Measurements from ENCODE around the gene NRXN3. TPM values are rescaled to one million over a fixed set of nuclear protein-coding genes. Genes with fewer than 3 reads are reported as not detected.

Gene NRXN3
- total RNA-seq, 1 experiment from 2014 or later = not detected

DNA sequence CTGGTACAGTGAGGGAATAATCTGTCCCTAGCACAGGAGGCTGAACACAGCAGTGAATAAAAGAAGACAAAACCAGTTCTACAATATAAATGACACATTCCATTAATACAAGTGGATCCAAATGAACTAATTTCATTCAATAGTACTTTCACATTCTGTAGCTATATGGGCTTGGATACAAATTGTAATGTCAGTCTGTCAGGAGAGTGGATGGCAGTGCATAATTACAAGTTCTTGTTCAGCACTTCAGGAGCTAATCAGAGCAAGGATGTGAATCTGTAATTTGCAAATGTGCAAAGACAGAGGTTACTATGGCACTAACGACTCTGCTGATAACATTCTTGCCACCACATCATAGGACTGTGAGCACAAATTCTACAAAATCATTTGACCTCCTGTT, 1343.3 kb downstream of the NRXN3 start:
- ChIA-PET RAD21 (ENCODE audit: low non-redundant PET in 1 of 2, low total read pairs in 2 of 2, uncharacterized antibody in 2 of 2, unreplicated experiment in 2 of 2) (no interaction called here), CTCF (no interaction called here), POLR2A (no interaction called here)
- Histone ChIP-seq H3K9me2 (ENCODE audit: insufficient read depth) (no peaks in the 10 kb centered on the region), H4K20me1 (ENCODE audit: insufficient read depth) (no peaks in the 10 kb centered on the region), H3K9me3 (ENCODE audit: control insufficient read depth in 1 of 2, insufficient read depth in 1 of 2, low read depth in 1 of 2, low read length in 2 of 2) (peaks cover 0 to 16% of the 10 kb centered on the region in 2 experiments; a peak in 2 of 4 replicates), H2AFZ (ENCODE audit: low read depth, low read length, poor library complexity, severe bottlenecking) (no peak overlapping the region), H3K9ac (ENCODE audit: low read length) (no peak overlapping the region), H3K27ac (ENCODE audit: low read depth, low read length) (no peak overlapping the region), H3K79me2 (ENCODE audit: insufficient read depth, low read length) (no peaks in the 10 kb centered on the region), H3K4me1 (ENCODE audit: control insufficient read depth in 1 of 2, insufficient read depth in 2 of 2, low read length in 2 of 2) (no peaks in the 10 kb centered on the region), H3K4me3 (replicated peaks in 1 of 2; ENCODE audit: low read depth in 1 of 2, low read length in 2 of 2) (no peak overlapping the region), H3K36me3 (ENCODE audit: control insufficient read depth in 1 of 2, insufficient read depth in 2 of 2, low read length in 2 of 2) (no peaks in the 10 kb centered on the region), H3K4me2 (ENCODE audit: low read length) (no peak overlapping the region), H3K27me3 (ENCODE audit: insufficient read depth, low read length) (no peaks in the 10 kb centered on the region)
- TF ChIP-seq TCF7L2 (IDR thresholded peaks at IDR 0.05; ENCODE audit: borderline replicate concordance, extremely low read depth, insufficient read depth, insufficient read length) = no peak
- no peak for TF ChIP-seq ELF1 (IDR thresholded peaks at IDR 0.05; ENCODE audit: borderline replicate concordance, low read depth)
- no peak for TF ChIP-seq ZNF274 (IDR thresholded peaks at IDR 0.05; ENCODE audit: low read depth, low read length)
- TF ChIP-seq SP1 (IDR thresholded peaks at IDR 0.05; ENCODE audit: low read depth) = no peak
- TF ChIP-seq RAD21 (IDR thresholded peaks at IDR 0.05; ENCODE audit: low read depth) = no peak
- TF ChIP-seq JUND (IDR thresholded peaks at IDR 0.05) = no peak
- TF ChIP-seq POLR2A (IDR thresholded peaks at IDR 0.05; ENCODE audit: borderline replicate concordance, extremely low read depth, insufficient read depth, insufficient read length) = no peak
- TF ChIP-seq EGR1 (IDR thresholded peaks at IDR 0.05; ENCODE audit: low read depth) = no peak
- TF ChIP-seq, protein P1, sequence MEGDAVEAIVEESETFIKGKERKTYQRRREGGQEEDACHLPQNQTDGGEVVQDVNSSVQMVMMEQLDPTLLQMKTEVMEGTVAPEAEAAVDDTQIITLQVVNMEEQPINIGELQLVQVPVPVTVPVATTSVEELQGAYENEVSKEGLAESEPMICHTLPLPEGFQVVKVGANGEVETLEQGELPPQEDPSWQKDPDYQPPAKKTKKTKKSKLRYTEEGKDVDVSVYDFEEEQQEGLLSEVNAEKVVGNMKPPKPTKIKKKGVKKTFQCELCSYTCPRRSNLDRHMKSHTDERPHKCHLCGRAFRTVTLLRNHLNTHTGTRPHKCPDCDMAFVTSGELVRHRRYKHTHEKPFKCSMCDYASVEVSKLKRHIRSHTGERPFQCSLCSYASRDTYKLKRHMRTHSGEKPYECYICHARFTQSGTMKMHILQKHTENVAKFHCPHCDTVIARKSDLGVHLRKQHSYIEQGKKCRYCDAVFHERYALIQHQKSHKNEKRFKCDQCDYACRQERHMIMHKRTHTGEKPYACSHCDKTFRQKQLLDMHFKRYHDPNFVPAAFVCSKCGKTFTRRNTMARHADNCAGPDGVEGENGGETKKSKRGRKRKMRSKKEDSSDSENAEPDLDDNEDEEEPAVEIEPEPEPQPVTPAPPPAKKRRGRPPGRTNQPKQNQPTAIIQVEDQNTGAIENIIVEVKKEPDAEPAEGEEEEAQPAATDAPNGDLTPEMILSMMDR (IDR thresholded peaks at IDR 0.05 in 2 of 3, conservative IDR thresholded peaks at IDR 0.05 in 1 of 3; ENCODE audit: borderline replicate concordance in 1 of 3, insufficient read depth in 1 of 3, low read depth in 2 of 3, low read length in 2 of 3) = no peak
- TF ChIP-seq ZFX (IDR thresholded peaks at IDR 0.05) = no peak
- no peak for TF ChIP-seq EZH2phosphoT487 (IDR thresholded peaks at IDR 0.05; ENCODE audit: borderline replicate concordance)
- no peak for TF ChIP-seq SIN3A (IDR thresholded peaks at IDR 0.05; ENCODE audit: low read depth)
- TF ChIP-seq, protein P2, sequence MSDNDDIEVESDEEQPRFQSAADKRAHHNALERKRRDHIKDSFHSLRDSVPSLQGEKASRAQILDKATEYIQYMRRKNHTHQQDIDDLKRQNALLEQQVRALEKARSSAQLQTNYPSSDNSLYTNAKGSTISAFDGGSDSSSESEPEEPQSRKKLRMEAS (IDR thresholded peaks at IDR 0.05) = no peak
- no peak for TF ChIP-seq CBX3 (IDR thresholded peaks at IDR 0.05; ENCODE audit: low read depth)
- TF ChIP-seq CEBPB (IDR thresholded peaks at IDR 0.05; ENCODE audit: low read depth) = no peak
- TF ChIP-seq YY1 (IDR thresholded peaks at IDR 0.05; ENCODE audit: extremely low read depth, insufficient replicate concordance, low read depth, low read length) = no peak
- no TSS peak for BruUV-seq (replicated peaks)
- no peak for DNase-seq (ENCODE audit: low read depth, low spot score)
- intact Hi-C loops (cut with micrococcal nuclease) = no loop called here
- no peak for ATAC-seq

All from HCT116 (cell line).